ENCODE data around the gene CRYBG3.

CRYBG3 gene

DNA sequence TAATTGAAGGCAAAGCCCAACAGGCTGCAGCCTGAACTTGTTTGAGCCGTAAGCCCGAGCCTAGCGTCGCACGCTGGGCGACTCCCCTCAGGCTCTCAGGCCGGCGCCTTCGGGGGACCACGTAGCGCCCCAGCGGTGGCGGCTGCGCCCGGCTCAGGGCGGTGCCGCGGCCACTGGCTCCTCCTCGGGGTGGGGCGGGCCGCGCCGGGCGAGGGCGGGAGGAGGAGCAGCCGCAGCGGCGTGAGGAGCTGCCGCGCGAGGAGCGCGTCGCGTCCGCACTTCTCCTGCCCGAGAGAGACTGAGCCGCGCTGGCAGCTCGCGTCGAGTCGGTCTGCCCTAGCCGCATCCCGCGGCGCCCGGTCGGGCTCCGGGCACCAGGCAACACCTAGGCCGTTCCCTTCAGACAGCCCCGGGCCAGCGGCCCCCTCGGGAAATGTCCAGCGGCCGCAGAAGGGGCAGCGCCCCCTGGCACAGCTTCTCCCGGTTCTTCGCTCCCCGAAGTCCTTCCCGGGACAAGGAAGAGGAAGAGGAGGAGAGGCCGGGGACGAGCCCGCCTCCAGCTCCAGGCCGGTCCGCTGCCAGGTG lies at the start of gene CRYBG3:
Gene CRYBG3 (plus strand): TSS at position 238 of the 585 bp plus-strand sequence. CDS start 196 bp downstream, at position 434.
- Mint-ChIP-seq H3K4me3 (peak within 1 kb of the TSS; percentile 91), H3K27ac (peak within 1 kb of the TSS; percentile 90), H3K36me3 (ENCODE audit: low read depth) (peaks cover 4% of the 10 kb centered on the region), H3K9me3 (no peaks in the 10 kb centered on the region), H3K27me3 (peaks cover 30% of the 10 kb centered on the region), H3K4me1 (ENCODE audit: low read depth) (peaks cover 27% of the 10 kb centered on the region)
- DNase-seq = peak; percentile 89

DNA sequence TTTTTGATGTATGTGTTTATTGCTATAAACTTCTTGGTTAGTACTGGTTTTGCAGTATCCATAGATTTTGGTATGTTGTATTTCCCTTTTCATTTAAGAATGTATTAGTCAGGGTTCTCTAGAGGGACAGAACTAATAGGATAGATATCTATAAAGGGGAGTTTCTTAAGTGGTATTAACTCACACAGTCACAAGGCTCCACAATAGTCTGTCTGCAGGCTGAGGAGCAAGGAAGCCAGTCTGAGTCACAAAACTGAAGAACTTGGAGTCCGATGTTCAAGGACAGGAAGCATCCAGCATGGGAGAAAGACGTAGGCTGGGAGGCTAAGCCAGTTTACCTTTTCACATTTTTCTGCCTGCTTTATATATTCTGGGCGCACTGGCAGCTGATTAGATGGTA lies 48.9 kb upstream of the CRYBG3 start:
- Mint-ChIP-seq H3K27ac (no peak overlapping the region), H3K27me3 (no peaks in the 10 kb centered on the region), H3K36me3 (ENCODE audit: low read depth) (peaks cover 64% of the 10 kb centered on the region), H3K4me1 (ENCODE audit: low read depth) (no peaks in the 10 kb centered on the region), H3K9me3 (peaks cover 6% of the 10 kb centered on the region), H3K4me3 (no peak overlapping the region)
- no peak for DNase-seq

- H3K36me3 Mint-ChIP-seq (ENCODE audit: low read depth) = peaks cover 35% of the 10 kb centered on the region
- H3K9me3 Mint-ChIP-seq = no peaks in the 10 kb centered on the region
- no peak overlapping the region for H3K27ac Mint-ChIP-seq
- no peaks in the 10 kb centered on the region for H3K4me1 Mint-ChIP-seq (ENCODE audit: low read depth)
- no peak for DNase-seq
- no peak overlapping the region for H3K4me3 Mint-ChIP-seq
- no peaks in the 10 kb centered on the region for H3K27me3 Mint-ChIP-seq
Observed at GRCh38 chr3:97778152-97778551, 43.7 kb upstream of the CRYBG3 start.

DNA sequence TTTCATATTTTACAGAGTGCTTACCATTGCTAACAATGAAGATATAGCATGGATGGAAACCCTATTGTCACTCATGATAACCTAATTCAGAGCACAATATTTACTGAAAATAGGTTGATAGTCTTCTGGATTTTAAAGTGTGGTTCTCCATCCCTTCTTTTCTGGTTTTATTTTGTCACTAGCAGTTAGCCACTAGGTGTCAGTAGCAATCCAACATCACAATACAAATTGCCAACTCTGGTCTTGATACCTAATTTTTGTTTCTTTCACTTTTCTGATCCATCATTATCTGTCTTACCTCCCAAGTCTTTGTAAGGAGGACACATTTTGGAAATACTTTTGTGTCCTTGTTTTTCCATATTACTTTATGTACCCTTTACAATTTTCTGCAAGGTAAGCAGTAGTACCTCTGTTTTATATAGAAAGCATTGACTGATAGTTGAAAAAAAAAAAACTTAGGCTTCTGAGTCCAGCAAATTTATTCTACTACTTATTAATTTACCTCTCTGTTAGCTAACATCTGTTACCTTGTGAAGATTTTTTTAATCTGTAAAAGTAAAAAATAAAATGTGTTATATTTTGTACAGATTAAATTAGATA lies 28.3 kb upstream of the CRYBG3 start:
- no peak overlapping the region for H3K27ac Mint-ChIP-seq
- H3K36me3 Mint-ChIP-seq (ENCODE audit: low read depth) = peaks cover 2% of the 10 kb centered on the region
- H3K4me3 Mint-ChIP-seq = no peak overlapping the region
- DNase-seq = no peak
- H3K9me3 Mint-ChIP-seq = no peaks in the 10 kb centered on the region
- H3K27me3 Mint-ChIP-seq = no peaks in the 10 kb centered on the region
- no peaks in the 10 kb centered on the region for H3K4me1 Mint-ChIP-seq (ENCODE audit: low read depth)

DNA sequence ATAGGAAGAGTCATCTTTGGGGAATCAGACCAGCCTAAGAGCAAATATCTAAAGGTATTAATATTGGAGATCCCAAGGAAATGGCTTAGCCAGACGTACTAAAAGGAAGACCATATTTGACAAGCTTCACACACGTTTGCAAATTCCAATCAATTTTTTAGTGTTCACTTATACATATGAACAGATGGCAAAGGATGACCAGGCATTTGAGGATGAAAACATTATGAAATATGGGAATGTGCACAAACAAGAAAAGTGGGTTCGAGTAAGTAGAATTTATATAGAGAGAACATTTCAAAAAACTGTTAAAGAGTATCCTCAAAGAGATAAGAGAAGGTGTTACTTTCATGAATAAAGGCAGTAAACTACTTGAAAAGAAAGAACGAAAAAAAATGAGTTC lies 25.9 kb upstream of the CRYBG3 start:
- no peak for DNase-seq
- Mint-ChIP-seq H3K36me3 (ENCODE audit: low read depth) (peaks cover 5% of the 10 kb centered on the region), H3K4me3 (no peak overlapping the region), H3K27me3 (no peaks in the 10 kb centered on the region), H3K4me1 (ENCODE audit: low read depth) (no peaks in the 10 kb centered on the region), H3K9me3 (no peaks in the 10 kb centered on the region), H3K27ac (no peak overlapping the region)

DNA sequence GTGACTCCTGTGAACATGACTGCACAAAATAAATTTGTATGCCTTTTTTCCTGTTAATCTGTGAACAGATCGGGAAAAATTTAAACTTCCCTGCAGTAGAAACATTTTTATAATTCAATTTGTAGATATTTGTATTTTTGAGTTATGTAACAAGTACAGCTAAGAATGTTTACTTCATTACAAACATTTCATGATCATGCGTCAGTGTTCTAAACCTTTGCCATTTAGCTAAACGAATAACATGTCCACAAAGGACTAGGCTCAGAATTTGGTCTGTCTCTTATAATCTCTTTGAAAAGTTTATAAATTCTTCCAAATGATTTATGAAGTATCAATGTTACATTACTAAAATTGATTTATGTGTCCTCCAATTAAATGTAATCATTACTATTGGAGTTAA lies 17.3 kb upstream of the CRYBG3 start:
- no peak for DNase-seq
- Mint-ChIP-seq H3K9me3 (no peaks in the 10 kb centered on the region), H3K27ac (no peak overlapping the region), H3K27me3 (no peaks in the 10 kb centered on the region), H3K4me1 (ENCODE audit: low read depth) (no peaks in the 10 kb centered on the region), H3K36me3 (ENCODE audit: low read depth) (peaks cover 6% of the 10 kb centered on the region), H3K4me3 (no peak overlapping the region)

DNA sequence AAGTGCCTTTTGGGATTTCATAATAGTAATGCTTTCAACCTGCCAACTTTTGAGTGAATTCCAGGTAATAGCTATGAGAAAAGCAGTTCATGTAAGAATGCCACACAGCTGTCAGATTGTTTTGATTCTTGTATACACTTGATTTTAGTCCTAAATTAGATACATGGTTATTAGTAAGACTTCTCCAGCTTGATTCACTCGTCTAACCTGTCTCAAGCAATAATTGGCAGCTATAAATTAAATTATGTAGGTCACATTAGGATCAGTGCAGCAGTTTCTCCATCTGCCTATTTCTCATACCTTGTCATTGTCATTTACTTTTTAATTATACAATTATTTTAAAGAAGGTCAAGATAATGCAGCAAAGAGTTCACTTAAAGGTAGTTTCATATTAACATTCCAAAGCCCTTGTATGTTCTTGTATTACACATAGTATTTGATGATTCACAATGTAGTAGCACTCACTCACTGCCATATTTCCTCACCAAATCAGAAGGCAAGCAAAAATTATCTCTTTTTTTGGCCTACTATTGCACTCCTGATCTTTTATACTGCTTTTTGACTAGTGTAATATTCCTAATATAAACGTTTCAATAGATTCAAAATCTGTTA lies 10.9 kb upstream of the CRYBG3 start:
- Mint-ChIP-seq H3K36me3 (ENCODE audit: low read depth) (no peaks in the 10 kb centered on the region), H3K9me3 (no peaks in the 10 kb centered on the region), H3K27ac (no peak overlapping the region), H3K27me3 (no peaks in the 10 kb centered on the region), H3K4me1 (ENCODE audit: low read depth) (peaks cover 11% of the 10 kb centered on the region), H3K4me3 (no peak overlapping the region)
- DNase-seq = no peak

GRCh38 chr3:97815149-97815917 lies 6.5 kb upstream of the CRYBG3 start:
- H3K27ac Mint-ChIP-seq = peak overlapping the region; percentile 77
- peaks cover under 1% of the 10 kb centered on the region for H3K27me3 Mint-ChIP-seq
- H3K4me1 Mint-ChIP-seq (ENCODE audit: low read depth) = peaks cover 15% of the 10 kb centered on the region
- H3K36me3 Mint-ChIP-seq (ENCODE audit: low read depth) = no peaks in the 10 kb centered on the region
- no peaks in the 10 kb centered on the region for H3K9me3 Mint-ChIP-seq
- peak; percentile 31 for DNase-seq
- H3K4me3 Mint-ChIP-seq = no peak overlapping the region

DNA sequence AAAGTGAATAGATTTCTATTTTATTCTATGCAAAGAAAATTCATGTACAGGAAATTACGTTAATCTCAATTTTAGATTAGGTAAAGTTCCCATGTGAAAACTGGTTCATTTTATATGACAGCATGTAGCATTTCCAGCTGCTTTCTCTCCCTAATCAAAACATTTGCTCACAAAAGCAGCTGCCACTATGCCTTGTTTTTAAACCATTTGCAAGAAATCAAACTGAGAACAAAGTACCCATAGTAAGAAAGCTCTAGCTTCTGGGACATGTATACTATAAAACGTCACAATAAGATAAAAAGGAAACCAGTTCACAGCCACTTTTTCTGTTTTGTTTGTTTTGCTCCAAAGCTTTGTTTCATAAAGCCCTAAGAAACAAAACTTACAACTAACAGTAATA lies 5.0 kb upstream of the CRYBG3 start:
- Mint-ChIP-seq H3K4me3 (no peak overlapping the region), H3K9me3 (no peaks in the 10 kb centered on the region), H3K36me3 (ENCODE audit: low read depth) (no peaks in the 10 kb centered on the region), H3K27ac (no peak overlapping the region), H3K4me1 (ENCODE audit: low read depth) (peaks cover 24% of the 10 kb centered on the region), H3K27me3 (peaks cover 11% of the 10 kb centered on the region)
- no peak for DNase-seq

DNA sequence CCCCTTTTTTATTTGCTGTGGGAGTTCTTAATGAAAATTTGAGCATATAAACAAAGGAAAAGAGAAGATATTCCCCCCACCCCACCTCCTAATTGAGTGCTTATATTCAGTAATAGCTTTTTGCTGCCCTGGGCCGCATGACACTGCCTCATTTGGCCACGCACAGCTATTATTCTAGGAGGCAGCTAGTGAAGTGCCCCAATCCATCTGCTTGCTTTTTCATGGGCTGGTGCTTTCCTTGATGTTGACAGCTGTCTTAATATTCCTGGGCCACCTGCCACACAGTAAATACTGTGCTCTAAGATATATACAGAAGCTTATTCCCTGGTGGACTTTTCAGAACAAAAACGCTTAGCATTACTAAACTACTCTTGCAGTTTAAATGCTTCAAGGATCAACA lies 3.8 kb upstream of the CRYBG3 start:
- Mint-ChIP-seq H3K27me3 (peaks cover 18% of the 10 kb centered on the region), H3K9me3 (no peaks in the 10 kb centered on the region), H3K36me3 (ENCODE audit: low read depth) (peaks cover 4% of the 10 kb centered on the region), H3K4me1 (ENCODE audit: low read depth) (peaks cover 31% of the 10 kb centered on the region), H3K4me3 (no peak overlapping the region), H3K27ac (no peak overlapping the region)
- no peak for DNase-seq

DNA sequence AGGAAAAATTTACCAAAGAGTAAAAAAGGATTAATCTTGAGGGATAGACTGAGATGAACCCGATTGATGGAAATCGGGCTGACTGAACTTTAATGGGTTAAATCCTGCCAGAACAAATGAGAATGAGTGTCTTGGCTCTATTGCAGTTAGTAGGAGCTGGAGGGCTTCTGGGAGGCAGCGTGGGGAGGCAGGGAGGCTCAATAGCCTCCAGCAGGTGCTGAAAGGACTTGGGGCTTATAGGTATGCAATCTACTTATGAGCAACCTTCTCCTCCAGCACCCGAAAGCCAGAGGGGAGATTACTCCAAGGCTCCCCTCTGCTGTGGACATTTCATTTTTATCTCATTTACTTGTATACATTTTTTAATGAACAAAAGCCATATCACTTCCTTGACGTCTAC lies 1.0 kb upstream of the CRYBG3 start:
- Mint-ChIP-seq H3K27me3 (peaks cover 30% of the 10 kb centered on the region), H3K27ac (peak overlapping the region; percentile 47), H3K4me3 (peak overlapping the region; percentile 91), H3K36me3 (ENCODE audit: low read depth) (peaks cover 4% of the 10 kb centered on the region), H3K4me1 (ENCODE audit: low read depth) (peaks cover 32% of the 10 kb centered on the region), H3K9me3 (no peaks in the 10 kb centered on the region)
- no peak for DNase-seq

DNA sequence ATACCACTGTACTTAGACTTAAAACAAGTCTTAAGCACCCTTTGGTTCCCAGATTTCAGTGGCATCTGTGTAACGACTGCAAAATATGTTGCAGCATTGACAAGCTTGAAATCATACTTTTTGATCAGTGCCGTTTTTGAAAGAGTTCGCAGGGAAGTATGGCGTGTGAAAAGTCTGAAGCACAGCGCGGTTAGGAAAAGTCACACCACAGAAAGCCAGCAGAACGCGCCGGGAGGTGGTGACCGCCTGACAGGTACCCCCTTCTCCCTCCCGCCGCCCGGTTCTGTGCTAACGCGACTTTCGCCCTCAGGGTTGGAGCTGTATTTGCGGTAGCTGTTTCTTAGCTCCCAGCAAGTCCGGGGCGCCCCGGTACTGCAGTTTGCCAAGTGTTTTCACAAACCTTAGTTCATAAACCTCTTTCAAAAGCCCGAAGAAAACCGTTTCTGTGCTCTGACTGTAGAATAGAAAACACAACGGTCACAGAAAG lies 481 bp upstream of the CRYBG3 start:
- Mint-ChIP-seq H3K4me3 (peak overlapping the region; percentile 91), H3K27me3 (peaks cover 30% of the 10 kb centered on the region), H3K4me1 (ENCODE audit: low read depth) (peaks cover 27% of the 10 kb centered on the region), H3K36me3 (ENCODE audit: low read depth) (peaks cover 4% of the 10 kb centered on the region), H3K27ac (peak overlapping the region; percentile 47), H3K9me3 (no peaks in the 10 kb centered on the region)
- DNase-seq = no peak

DNA sequence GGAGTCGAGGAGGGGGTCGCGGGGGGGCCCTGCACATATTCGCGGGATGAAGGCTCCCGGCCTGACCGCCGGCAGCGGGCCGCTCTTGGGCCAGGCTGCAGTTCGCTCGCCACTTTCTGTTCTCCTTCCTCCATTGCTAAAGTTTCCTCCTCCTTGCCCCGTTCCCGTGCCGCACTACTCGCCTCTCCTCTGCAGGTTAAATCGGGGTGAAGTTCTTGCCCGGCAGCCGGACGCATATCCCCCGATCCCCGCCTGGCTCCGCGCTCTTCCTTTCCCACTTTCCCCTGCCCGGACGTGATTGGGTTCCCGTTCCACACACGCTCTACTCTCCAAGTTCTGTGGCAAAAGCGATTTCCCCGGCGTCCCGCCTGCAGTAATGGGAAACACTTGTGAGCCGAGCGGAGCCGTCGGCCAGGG lies 556 bp downstream of the CRYBG3 start:
- Mint-ChIP-seq H3K27ac (peak overlapping the region; percentile 90), H3K4me1 (ENCODE audit: low read depth) (peaks cover 27% of the 10 kb centered on the region), H3K4me3 (peak overlapping the region; percentile 91), H3K9me3 (no peaks in the 10 kb centered on the region), H3K36me3 (ENCODE audit: low read depth) (peaks cover 4% of the 10 kb centered on the region), H3K27me3 (peaks cover 30% of the 10 kb centered on the region)
- DNase-seq = peak; percentile 51

DNA sequence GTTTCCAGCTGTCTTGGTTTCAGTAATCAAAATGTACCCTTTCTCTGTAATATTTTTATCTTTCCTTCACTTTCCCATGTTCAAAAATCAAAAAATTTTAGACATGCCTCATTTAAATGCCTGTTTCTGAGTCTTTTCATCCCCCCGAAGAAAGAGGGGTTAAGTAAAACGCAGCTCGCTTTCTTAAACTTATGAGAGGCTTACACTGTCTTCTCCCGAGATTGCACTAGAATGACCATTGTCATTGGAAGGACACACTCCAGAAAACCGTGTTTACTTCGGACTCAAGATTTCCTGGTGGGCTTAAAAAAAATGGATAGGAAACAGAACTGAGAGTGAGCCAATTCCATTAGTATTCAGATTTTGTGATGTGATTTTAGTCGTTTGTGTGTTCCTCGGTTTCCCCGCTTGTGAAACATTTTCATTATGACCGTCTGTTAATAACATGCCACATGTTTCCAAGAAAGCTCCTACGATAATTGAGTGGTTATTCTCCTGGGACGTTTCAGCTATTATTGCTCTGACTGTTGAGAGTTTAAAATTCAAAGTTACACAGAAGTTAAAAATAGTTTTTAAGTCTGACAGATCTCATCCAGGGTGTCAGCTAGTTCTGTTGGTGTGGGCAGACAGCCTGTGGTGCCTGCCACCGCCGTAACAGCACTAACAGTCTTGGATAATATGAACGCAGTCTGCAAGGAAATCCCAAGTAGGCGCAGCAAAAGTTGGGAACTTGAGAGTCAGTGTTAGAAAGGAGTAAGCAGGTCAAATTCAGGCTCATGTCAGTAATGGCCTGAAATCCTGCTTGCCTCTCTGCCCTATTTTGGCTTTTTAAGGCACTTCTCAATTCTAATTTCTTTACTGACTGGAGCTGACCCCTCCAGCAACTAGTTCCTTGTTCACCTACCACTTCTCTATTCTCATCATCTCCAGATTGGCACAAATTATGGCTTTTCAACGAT lies 1.5 kb downstream of the CRYBG3 start:
- peaks cover 30% of the 10 kb centered on the region for H3K27me3 Mint-ChIP-seq
- H3K27ac Mint-ChIP-seq = no peak overlapping the region
- no peak for DNase-seq
- H3K9me3 Mint-ChIP-seq = no peaks in the 10 kb centered on the region
- peaks cover 4% of the 10 kb centered on the region for H3K36me3 Mint-ChIP-seq (ENCODE audit: low read depth)
- peak overlapping the region; percentile 91 for H3K4me3 Mint-ChIP-seq
- peaks cover 27% of the 10 kb centered on the region for H3K4me1 Mint-ChIP-seq (ENCODE audit: low read depth)
